NCI-H1105 (cell line): ENCODE measurements around the gene ICOS.

ENCODE experiments used
- DNase-seq: peaks from one replicate; lab custom pipeline; 2025; lab: John Stamatoyannopoulos, UW

Gene ICOS

DNA sequence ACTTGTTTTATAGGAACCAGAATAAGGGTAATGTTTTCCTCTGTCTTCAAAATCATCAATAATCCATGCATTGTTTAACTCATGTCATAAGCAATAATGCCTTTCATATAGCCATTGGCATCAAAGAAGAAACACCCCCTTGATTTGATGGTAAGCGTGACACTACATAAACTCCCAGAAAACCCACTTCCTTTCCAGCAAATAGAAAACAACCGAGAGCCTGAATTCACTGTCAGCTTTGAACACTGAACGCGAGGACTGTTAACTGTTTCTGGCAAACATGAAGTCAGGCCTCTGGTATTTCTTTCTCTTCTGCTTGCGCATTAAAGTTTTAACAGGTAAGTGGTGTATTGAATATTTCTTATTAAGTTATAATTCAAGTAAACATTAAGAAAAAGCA, at the start of gene ICOS:
TSS of gene ICOS (plus strand) at position 229 of the 400 bp plus-strand sequence. CDS start at position 281, 52 bp downstream.
- DNase-seq, result no peak

DNA sequence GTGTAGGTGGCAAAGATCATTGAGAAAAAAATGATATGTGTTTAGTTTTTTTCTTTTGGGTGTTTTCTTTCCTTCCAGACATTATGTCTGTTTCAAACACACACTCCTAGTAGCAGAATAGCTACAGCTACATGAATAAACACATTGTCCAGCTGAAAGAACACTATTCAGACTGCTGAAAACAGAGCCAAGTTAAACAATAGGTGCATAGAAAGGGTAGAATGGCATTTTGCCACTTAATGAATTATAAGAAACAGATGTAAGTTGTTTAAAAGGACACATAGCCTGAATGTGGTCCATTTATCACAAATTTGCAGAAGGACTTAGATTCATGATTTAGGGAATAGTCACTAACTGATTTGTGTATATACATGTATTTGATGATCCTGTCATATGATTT, 48.9 kb upstream of the ICOS start:
- no peak for DNase-seq

GRCh38 chr2:203889542-203889941, 47.0 kb upstream of the ICOS start:
- no peak for DNase-seq

GRCh38 chr2:203889944-203890343, 46.6 kb upstream of the ICOS start:
- DNase-seq, result no peak

DNA sequence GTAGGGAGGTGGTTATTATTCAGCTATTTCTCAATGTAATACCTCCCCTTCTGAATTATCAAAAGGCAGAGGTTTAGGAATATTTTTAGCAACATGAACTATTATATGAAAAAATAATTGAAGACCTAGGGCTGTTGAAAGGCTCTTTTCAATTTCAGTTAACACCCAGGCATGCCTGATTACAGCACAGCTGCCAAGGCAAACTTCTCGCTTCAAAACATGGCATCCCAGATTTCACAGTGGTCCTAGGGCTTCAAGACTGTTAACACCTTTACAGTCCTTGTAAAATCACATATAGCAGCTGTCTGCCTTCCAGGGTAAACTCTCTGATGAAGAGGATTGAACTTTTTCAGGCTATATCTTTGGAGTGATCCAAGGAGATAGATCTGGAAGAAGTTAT, 45.8 kb upstream of the ICOS start:
- DNase-seq, result no peak

- DNase-seq, result no peak
Measured at GRCh38 chr2:203891474-203891873, 45.1 kb upstream of the ICOS start.

DNA sequence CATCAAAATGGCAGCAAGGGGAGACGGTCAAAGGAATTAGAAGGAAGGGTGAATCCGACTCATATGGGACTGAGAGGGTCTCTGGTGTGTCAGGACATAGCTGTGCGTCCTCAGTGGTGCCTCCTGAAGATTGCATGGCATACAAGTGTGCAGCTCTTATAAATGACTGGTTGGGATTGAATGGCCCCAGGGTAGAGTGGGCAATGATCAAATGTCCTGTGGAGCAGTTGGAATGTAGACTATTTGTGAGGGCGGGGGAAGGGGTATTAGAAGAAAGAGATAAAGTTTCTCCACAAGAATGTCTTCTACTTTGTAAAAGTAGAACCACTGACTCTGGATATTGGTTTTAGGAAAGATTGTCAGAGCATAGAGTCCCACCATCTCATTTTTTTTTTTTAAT, 44.4 kb upstream of the ICOS start:
- DNase-seq, result no peak

DNA sequence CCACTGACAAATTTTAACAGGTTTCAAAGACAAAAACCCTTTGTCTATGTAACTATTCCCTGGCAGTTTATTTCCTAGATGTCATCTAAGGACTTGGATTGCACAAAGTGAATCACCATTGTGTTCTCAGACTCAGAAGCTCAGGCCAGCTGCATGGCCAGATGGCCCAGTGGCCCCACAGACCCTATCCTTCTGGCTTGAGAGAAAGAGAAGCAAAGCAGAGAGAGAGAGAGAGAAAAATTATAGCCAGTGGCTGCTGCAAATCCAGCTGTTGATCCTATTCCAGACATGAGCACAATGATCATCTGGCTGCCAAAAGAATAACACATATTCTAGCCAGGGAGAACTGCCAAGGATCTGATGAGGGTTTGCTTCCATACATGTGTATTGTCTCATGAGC, 43.2 kb upstream of the ICOS start:
- DNase-seq, result no peak

DNA sequence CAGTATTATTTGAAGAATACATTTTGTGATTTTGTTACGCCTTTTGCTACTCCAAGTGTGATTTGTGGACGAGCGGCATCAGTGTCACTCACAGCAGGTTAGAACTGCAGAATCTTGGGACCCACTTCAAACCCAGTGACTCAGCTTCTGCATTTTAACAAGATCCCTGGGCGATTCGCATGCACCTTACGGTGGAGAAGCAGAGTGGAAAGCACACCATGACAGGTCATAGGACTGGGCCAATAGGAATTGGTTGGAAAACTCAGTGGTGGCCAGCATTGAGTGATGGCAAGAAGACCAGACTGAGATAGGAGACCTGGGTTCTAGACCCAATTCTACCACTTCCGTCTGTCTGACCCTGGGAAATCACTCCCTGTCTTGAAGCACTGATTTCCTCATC, 42.7 kb upstream of the ICOS start:
- no peak for DNase-seq

DNA sequence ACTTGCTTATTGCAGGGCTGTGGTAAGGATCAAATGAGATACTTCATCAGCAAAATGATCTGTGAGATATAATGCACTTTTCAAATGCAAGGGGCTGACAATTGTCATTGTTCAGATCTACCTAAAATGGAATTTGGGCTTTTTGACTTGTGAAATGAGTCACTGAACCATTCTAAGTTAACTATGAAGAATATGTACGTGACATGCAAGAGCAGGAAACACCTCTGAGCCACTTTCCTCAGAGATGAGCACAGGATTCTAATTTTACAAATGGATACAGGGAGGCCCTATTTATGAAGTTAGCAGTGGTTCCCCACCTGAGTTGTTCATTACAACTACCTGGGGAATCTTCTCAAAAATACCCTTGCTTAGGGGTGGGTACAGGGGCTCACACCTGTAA, 42.3 kb upstream of the ICOS start:
- no peak for DNase-seq

GRCh38 chr2:203897544-203897943, 39.0 kb upstream of the ICOS start:
- DNase-seq, result no peak

GRCh38 chr2:203898657-203899056, 37.9 kb upstream of the ICOS start:
- no peak for DNase-seq

GRCh38 chr2:203900253-203900652, 36.3 kb upstream of the ICOS start:
- no peak for DNase-seq

DNA sequence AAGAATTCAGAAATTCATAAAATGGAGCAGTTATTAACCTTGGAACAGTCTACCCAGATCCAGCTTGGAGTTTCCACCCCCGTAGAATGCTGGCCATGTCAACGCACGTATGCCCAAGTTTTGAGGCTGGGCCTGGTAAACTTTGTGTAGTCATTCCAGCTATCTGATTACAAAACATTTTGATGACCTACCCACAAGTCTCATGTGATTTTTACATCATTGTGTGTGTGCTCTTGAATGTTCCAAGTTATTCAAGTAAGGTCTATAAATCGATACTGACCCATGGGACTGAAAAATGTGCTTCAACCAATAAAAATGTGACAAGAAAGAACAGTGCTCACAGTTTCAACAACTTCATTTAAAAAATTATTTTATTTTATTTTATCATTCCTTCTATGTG, 32.5 kb upstream of the ICOS start:
- no peak for DNase-seq

- DNase-seq, result no peak
Measured at GRCh38 chr2:203905656-203906055, 30.9 kb upstream of the ICOS start.

- DNase-seq, result no peak
Measured at GRCh38 chr2:203908066-203908796, 28.3 kb upstream of the ICOS start.

- DNase-seq, result no peak
Measured at GRCh38 chr2:203908797-203909185, 27.8 kb upstream of the ICOS start.

- DNase-seq, result peak; percentile 3
Measured at GRCh38 chr2:203909261-203909967, 27.1 kb upstream of the ICOS start.

DNA sequence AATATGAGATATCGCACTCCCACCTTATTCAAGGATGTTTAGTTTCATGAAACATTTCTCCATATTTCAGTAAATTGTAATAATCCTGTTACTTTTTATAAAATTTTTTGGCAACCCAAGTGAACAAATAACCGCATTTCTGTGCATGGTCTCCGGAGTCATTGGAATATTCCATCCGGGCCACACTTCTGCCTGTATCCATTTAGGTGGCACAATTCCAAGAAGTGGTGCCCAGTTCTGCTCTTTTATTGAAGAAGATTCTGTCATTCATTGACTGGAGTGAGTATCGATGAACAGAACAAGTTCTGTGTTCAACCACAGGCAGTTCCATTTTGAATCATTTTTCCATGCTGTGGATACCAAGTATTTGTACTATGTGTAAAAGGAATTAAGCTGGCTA, 26.6 kb upstream of the ICOS start:
- no peak for DNase-seq

DNA sequence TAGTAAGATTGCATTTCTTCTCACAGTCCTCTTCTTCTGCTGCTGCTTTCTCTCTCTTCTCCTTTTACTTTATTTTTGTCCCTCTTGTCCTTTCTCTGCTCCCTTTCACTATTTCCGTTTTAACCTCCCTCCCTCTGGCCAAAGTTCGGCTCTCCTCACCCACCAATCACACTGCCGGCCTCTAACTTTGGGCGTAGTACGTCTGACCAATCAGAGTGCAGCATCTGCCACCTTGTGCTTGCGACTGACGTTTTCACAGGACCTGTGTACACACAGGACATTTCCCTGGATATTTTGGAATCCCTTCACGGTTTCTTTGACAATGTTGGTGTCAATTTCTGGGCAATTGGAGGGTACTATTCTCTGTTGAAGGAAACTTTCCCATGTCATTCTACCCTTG, 22.6 kb upstream of the ICOS start:
- no peak for DNase-seq

DNA sequence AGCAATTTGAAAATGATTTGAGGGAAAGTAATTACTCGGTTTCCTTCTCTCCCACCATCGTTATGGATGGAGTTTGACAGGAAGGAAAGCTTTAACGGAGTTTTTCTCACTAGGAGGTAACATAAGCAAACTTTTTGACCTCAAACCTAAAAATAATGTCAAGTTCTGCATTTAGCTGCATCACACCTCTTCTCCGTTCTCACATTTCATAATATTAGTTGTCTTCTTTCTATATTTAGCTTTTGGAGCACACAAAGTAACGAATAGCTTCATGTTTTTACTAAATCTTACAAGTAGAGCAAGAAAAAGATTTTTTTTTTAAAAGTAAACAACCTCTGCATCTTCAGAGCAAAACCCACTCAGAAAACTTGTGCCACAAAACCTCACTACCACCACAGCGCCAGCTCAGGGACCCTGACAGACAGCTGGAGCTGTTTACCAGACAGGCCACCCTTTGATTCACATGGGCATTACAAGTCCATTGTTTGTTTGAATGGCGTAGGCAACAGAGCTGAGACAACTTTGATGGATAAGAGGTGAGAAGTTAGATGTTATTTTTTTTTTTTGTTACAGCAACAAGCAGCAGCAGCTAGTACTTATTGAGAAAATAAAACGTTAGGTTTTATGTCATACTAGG, 21.9 kb upstream of the ICOS start:
- no peak for DNase-seq

DNA sequence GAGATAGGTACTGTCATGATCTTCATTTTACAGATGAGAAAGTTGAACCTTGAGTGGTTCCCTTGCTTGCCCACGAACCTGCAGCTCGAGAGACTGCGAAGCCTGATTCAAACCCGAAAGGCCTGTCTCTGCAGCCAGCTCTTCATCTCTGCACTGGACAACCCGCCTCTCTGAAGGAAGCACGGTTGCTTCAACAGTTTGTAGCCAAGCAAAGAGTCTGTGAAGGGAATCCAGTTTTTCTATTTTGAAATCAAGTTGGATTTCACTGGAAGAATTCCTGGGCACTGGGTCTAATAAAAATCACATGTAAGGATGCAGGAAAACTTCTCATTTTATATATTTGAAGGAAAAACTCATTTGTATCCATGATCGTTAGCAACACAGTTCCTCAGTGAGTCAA, 21.3 kb upstream of the ICOS start:
- DNase-seq, result no peak

- DNase-seq, result no peak
Measured at GRCh38 chr2:203916756-203917155, 19.8 kb upstream of the ICOS start.
